Measurements from ENCODE around the gene MTCL1. TPM values are rescaled to one million over a fixed set of nuclear protein-coding genes. Genes with fewer than 3 reads are reported as not detected.

Gene MTCL1
- total and polyA plus RNA-seq, 10 of the 15 experiments (the other 5 are each of a cell fraction or from before 2014, with no cell fraction given): 0.03 to 0.36 (median 0.13) TPM; not detected in 4

DNA sequence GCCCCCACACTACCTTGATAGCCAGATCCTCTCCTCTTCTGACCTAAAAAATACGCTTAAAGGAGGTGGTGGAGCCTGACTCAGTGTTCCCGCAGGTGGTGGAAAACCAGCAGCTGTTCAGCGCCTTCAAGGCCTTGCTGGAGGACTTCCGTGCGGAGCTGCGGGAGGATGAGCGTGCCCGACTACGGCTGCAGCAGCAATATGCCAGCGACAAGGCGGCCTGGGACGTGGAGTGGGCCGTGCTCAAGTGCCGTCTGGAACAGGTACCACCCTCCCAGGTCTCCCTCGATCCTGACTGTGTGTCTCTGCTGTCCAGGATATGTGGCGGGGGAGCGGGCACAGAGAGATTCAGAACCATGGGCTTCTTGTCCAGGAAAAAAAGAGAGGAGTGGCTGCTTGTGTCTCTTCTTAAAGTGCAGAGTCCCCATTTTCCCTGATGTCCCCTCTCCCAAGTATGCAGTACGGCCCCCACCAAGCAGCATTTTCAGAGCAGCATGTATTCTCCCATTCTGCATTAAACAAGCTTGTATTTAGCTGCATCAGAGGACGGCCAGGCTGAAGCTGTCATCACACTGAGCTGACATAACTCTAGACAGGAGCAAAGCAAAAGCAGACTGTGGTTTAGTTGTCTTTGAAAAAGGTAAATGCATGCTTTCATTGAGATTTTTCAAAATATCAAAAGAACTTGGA, 101.6 kb downstream of the MTCL1 start (continued):
- no peak for TF ChIP-seq ZNF384 (IDR thresholded peaks at IDR 0.05; ENCODE audit: borderline replicate concordance, low read depth, low read length)

DNA sequence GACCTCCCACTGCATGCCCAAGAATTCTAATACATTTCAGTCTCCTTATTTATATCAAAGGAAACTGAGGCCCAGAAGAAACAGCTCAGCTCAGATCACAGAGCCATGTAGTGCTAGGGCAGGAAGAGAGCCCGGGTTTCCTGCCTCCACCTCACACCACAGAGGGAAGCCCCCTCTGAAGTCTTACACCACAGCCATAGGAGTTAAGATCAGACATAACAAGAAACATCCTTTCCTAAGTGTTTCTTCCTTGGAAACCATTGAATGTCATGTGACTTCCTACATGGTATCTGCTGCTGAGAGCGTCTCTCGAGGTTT, 102.1 kb downstream of the MTCL1 start:
- no peaks in the 10 kb centered on the region for H3K4me1 ChIP-seq (ENCODE audit: control insufficient read depth, insufficient read depth, low read length)
- no peak for ATAC-seq
- H3K27ac ChIP-seq (ENCODE audit: control insufficient read depth, insufficient read depth): no peak overlapping the region
- H3K4me2 ChIP-seq (ENCODE audit: control insufficient read depth, insufficient read depth): no peak overlapping the region
- FAIRE-seq: no peak
- POLR2A ChIA-PET: no interaction called here
- no peaks in the 10 kb centered on the region for H3K9me3 ChIP-seq (replicated peaks; ENCODE audit: control insufficient read depth, insufficient read depth, low read length)
- intact Hi-C loops (cut with micrococcal nuclease; ENCODE audit: unreplicated experiment) (no loop called here), in situ Hi-C loops (cut with MboI) (no loop called here)
- 4% methylated on average over 3 of the region's 3 CpGs for WGBS (ENCODE audit: insufficient coverage, insufficient replicate concordance, low lambda C conversion rate, missing lambda C conversion rate)
- BruUV-seq (replicated peaks): no TSS peak
- H3K36me3 ChIP-seq (ENCODE audit: control insufficient read depth in 2 of 2, insufficient read depth in 2 of 2, low read length in 1 of 2): no peaks in the 10 kb centered on the region
- TF ChIP-seq BMI1 (IDR thresholded peaks at IDR 0.05; ENCODE audit: borderline replicate concordance) (no peak), USF2 (IDR thresholded peaks at IDR 0.05; ENCODE audit: borderline replicate concordance, low read depth, low read length) (no peak), RBBP5 (conservative IDR thresholded peaks at IDR 0.05) (no peak), IKZF1 (conservative IDR thresholded peaks at IDR 0.05) (no peak), ZNF622 (IDR thresholded peaks at IDR 0.05) (no peak), RAD51 (IDR thresholded peaks at IDR 0.05) (no peak), HDAC2 (IDR thresholded peaks at IDR 0.05) (no peak), POLR2AphosphoS5 (IDR thresholded peaks at IDR 0.05; ENCODE audit: low read length) (no peak), RUNX3 (IDR thresholded peaks at IDR 0.05; ENCODE audit: low read length) (no peak)
- TF ChIP-seq, protein P1, sequence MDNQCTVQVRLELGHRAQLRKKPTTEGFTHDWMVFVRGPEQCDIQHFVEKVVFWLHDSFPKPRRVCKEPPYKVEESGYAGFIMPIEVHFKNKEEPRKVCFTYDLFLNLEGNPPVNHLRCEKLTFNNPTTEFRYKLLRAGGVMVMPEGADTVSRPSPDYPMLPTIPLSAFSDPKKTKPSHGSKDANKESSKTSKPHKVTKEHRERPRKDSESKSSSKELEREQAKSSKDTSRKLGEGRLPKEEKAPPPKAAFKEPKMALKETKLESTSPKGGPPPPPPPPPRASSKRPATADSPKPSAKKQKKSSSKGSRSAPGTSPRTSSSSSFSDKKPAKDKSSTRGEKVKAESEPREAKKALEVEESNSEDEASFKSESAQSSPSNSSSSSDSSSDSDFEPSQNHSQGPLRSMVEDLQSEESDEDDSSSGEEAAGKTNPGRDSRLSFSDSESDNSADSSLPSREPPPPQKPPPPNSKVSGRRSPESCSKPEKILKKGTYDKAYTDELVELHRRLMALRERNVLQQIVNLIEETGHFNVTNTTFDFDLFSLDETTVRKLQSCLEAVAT (IDR thresholded peaks at IDR 0.05): no peak
- TF ChIP-seq, protein P2, sequence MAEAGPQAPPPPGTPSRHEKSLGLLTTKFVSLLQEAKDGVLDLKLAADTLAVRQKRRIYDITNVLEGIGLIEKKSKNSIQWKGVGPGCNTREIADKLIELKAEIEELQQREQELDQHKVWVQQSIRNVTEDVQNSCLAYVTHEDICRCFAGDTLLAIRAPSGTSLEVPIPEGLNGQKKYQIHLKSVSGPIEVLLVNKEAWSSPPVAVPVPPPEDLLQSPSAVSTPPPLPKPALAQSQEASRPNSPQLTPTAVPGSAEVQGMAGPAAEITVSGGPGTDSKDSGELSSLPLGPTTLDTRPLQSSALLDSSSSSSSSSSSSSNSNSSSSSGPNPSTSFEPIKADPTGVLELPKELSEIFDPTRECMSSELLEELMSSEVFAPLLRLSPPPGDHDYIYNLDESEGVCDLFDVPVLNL (IDR thresholded peaks at IDR 0.05; ENCODE audit: low read depth, low read length): no peak
- TF ChIP-seq, protein P3, sequence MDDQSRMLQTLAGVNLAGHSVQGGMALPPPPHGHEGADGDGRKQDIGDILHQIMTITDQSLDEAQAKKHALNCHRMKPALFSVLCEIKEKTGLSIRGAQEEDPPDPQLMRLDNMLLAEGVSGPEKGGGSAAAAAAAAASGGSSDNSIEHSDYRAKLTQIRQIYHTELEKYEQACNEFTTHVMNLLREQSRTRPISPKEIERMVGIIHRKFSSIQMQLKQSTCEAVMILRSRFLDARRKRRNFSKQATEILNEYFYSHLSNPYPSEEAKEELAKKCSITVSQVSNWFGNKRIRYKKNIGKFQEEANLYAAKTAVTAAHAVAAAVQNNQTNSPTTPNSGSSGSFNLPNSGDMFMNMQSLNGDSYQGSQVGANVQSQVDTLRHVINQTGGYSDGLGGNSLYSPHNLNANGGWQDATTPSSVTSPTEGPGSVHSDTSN (IDR thresholded peaks at IDR 0.05; ENCODE audit: insufficient replicate concordance, low read depth, low read length): no peak
- TF ChIP-seq, protein P4, sequence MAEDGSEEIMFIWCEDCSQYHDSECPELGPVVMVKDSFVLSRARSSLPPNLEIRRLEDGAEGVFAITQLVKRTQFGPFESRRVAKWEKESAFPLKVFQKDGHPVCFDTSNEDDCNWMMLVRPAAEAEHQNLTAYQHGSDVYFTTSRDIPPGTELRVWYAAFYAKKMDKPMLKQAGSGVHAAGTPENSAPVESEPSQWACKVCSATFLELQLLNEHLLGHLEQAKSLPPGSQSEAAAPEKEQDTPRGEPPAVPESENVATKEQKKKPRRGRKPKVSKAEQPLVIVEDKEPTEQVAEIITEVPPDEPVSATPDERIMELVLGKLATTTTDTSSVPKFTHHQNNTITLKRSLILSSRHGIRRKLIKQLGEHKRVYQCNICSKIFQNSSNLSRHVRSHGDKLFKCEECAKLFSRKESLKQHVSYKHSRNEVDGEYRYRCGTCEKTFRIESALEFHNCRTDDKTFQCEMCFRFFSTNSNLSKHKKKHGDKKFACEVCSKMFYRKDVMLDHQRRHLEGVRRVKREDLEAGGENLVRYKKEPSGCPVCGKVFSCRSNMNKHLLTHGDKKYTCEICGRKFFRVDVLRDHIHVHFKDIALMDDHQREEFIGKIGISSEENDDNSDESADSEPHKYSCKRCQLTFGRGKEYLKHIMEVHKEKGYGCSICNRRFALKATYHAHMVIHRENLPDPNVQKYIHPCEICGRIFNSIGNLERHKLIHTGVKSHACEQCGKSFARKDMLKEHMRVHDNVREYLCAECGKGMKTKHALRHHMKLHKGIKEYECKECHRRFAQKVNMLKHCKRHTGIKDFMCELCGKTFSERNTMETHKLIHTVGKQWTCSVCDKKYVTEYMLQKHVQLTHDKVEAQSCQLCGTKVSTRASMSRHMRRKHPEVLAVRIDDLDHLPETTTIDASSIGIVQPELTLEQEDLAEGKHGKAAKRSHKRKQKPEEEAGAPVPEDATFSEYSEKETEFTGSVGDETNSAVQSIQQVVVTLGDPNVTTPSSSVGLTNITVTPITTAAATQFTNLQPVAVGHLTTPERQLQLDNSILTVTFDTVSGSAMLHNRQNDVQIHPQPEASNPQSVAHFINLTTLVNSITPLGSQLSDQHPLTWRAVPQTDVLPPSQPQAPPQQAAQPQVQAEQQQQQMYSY (CRISPR knock-in tag; IDR thresholded peaks at IDR 0.05): no peak
- no peaks in the 10 kb centered on the region for H3K79me2 ChIP-seq (ENCODE audit: control insufficient read depth, insufficient read depth, low read length)
- no peak for DNase-seq (ENCODE audit: low read depth, low spot score)
- H4K20me1 ChIP-seq (ENCODE audit: control insufficient read depth, insufficient read depth): no peaks in the 10 kb centered on the region
- RAD21 ChIA-PET (ENCODE audit: unreplicated experiment): no interaction called here
- no peak overlapping the region for H3K4me3 ChIP-seq
- no peak overlapping the region for H3K9ac ChIP-seq (ENCODE audit: control insufficient read depth, insufficient read depth, low read length)
- no peak overlapping the region for H2AFZ ChIP-seq (ENCODE audit: control insufficient read depth, low read depth, low read length)
- H3K27me3 ChIP-seq (replicated peaks in 1 of 2; ENCODE audit: control insufficient read depth in 2 of 2, insufficient read depth in 2 of 2, low read length in 1 of 2): no peaks in the 10 kb centered on the region; a peak in 2 of 4 replicates
- CTCF ChIA-PET: no interaction called here
- SMC1A ChIA-PET (ENCODE audit: uncharacterized antibody, unreplicated experiment): no interaction called here

All from GM12878 (cell line).